ENCODE data around the gene C17orf107. TPM values are rescaled to one million over a fixed set of nuclear protein-coding genes. Genes with fewer than 3 reads are reported as not detected.

C17orf107 gene
- total and polyA plus RNA-seq, 2 of the 13 experiments (the other 11 are each of a cell fraction or from before 2014, with no cell fraction given), result 0.20 to 0.59 TPM

GRCh38 chr17:4856271-4856936 is 42.9 kb upstream of the C17orf107 start:
- peaks cover 9 to 37% of the 10 kb centered on the region in 2 experiments for H3K36me3 ChIP-seq (replicated peaks in 1 of 2; ENCODE audit: control insufficient read depth in 1 of 2, insufficient read depth in 2 of 2, low read length in 2 of 2)
- DNase-seq (ENCODE audit: low spot score) (no peak), FAIRE-seq (no peak), ATAC-seq (no peak)
- WGBS (ENCODE audit: low lambda C conversion rate), result 97% methylated on average over 17 of the region's 17 CpGs
- H3K9me3 ChIP-seq (ENCODE audit: low read length), result no peaks in the 10 kb centered on the region
- H3K4me1 ChIP-seq (ENCODE audit: insufficient read depth, low read length), result peaks cover 68% of the 10 kb centered on the region
- no peak overlapping the region for H2AFZ ChIP-seq (ENCODE audit: low read length)
- in situ Hi-C loops (cut with HindIII; ENCODE audit: extremely low pct_ligation_motif_present, low pct_unique_long_range_greater_than_20kb), result no loop called here
- H3K27ac ChIP-seq (ENCODE audit: extremely low read length, insufficient read depth, low read length), result no peak overlapping the region
- BruUV-seq (replicated peaks), result no TSS peak
- CTCF ChIA-PET (ENCODE audit: low intra/inter-chr PET ratio, low total read pairs), result no interaction called here
- no peak overlapping the region for H3K9ac ChIP-seq (ENCODE audit: insufficient read depth, low read depth, low read length)
- H3K79me2 ChIP-seq (ENCODE audit: insufficient read depth, low read length), result peaks cover 49% of the 10 kb centered on the region
- no peaks in the 10 kb centered on the region for H4K20me1 ChIP-seq (ENCODE audit: insufficient read depth, low read length)
- intact Hi-C loops (cut with micrococcal nuclease; ENCODE audit: unreplicated experiment), result no loop called here
- H3K27me3 ChIP-seq (ENCODE audit: control insufficient read depth in 1 of 2, insufficient read depth in 2 of 2, low read length in 2 of 2), result no peaks in the 10 kb centered on the region
- TF ChIP-seq ZNF746 (CRISPR knock-in tag; IDR thresholded peaks at IDR 0.05) (no peak), NCOA1 (CRISPR knock-in tag; IDR thresholded peaks at IDR 0.05) (no peak), ZFYVE20 (CRISPR knock-in tag; IDR thresholded peaks at IDR 0.05; ENCODE audit: borderline replicate concordance, low read depth) (no peak), ZNF143 (CRISPR knock-in tag; IDR thresholded peaks at IDR 0.05) (no peak), ZNF280B (CRISPR knock-in tag; IDR thresholded peaks at IDR 0.05; ENCODE audit: borderline replicate concordance) (no peak), WIZ (CRISPR knock-in tag; IDR thresholded peaks at IDR 0.05) (no peak), ZNF740 (CRISPR knock-in tag; IDR thresholded peaks at IDR 0.05) (no peak), ZMYM4 (CRISPR knock-in tag; IDR thresholded peaks at IDR 0.05) (no peak), GRHL1 (CRISPR knock-in tag; conservative IDR thresholded peaks at IDR 0.05) (no peak)
- POLR2A ChIA-PET, result interaction anchor here (1.6 kb wide), 1 partner anchor 146 kb away, joined by 6 read pairs; the partner anchor contains the start of gene ARRB2
- H3K4me3 ChIP-seq (replicated peaks in 1 of 3; ENCODE audit: insufficient read depth in 1 of 3, low read depth in 2 of 3, low read length in 3 of 3), result no peak overlapping the region
- no peak overlapping the region for H3K4me2 ChIP-seq (ENCODE audit: low read depth, low read length)

Measured in HepG2 (cell line).